GM21367 (cell line): ENCODE measurements around the gene GALNT1.

Experiments used
- ATAC-seq: cut with Tn5 transposase; IDR thresholded peaks from one replicate; pipeline ENCODE4 v1.9.1; 2021; ENCODE audit not compliant: unreplicated experiment

Gene GALNT1

DNA sequence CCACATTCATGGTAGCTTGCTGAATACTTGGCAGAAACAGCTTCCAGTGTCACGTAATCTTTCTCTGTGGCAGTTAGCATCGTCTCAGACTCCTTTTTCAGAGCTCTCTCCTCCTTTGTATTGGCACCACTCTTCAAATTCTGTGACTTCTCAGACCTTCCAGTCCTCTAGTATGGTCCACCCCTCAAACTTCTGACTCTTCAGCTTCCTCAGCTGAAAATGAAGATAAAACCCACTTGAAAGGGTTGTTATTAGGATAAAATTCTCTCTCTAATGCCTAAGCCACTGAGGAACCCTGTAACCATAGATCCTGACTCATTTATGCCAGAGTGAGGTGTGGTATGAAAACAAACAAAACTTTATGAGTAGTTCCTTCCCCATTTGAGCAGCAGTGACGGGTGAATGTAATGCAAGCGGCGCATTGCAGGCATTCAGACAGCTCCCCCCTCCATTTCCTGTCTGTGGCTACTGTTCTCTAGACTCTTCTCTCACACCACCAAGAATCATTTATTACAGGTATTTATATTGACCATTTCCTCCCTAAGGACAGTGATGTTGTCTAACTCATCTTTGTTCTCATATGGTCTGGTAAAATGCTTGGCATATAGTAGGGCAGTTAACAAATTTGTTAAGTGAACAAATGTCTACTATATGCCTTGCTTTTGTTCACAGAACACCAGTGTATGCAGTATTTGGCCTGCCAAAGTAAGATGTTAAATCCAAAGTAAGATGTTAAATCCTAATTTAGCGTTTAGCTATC lies 35.3 kb downstream of the GALNT1 start:
- peak; percentile 96 for ATAC-seq

DNA sequence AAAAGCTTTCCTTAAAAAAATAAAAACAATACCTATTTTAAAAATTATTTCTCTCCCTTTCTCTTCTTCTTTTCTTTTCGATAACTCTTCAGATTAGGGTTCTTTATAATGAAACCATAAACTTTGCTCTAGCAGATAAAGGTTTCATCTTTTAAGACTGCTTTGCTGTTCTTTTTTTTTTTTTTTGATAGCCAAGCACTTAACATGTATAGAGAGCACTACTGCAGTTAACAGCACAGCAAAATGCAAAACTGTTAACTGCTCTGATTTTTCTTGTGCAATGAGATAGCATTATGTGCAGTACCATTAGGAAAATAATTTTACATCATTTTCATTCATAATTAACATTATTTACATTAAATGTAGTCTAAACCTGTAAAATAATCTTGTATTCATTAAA lies 36.3 kb downstream of the GALNT1 start:
- ATAC-seq: no peak

DNA sequence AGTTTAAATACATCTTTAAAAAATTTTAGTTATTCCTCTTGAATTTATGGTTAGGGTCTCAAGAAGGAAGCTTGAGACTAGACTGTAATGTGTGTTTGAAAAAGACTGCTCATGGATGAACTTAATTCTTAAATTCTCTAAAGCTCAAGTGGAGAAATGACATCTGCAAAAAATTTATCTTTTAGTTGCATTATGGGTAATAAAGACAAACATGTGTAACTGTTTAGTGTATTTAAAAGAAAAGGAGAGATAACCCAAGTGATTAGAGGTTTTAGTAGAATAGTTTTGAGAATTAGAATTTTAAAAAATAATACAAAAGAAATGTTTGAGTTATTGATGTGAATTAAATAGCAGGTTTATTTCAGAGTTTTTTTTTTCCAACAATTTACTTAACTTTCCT lies 36.7 kb downstream of the GALNT1 start:
- no peak for ATAC-seq

DNA sequence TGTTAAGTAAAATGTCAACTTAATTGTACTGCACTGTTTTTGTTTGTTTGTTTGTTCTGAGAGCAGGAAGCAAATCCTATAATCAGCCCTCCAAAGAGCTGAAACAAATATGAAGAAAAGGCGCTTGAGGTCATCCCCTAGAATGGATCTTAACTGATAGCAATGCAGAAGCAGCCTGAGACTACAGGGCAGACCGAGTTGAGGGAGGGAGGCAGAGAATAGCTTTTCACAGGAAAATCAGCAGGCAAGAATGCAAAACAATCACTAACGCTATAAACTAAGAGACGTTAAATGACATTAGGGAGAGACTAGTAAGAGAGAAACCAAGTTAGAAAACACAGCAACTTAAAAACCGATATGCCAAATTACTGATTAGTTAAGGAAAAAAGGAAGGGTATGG lies 37.2 kb downstream of the GALNT1 start:
- ATAC-seq: no peak

DNA sequence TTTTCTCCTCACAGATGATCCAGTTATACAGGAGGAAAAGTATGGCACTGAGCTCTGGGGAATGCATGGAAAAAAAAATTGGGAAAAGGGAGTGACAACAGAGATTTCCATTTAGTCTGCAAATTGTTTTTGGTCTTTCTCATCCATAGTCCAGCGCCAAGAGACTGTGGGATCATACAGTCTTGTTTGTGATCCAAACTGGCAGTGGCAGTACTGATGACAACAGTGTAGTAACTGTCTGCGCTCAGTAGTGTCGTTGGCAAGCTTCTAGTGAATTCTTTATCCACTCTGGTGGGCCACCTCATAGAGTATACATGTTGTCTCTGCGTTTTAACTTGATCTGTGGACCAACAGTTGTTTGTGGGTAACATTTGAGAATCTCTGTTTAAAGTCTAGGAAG lies 37.9 kb downstream of the GALNT1 start:
- ATAC-seq: no peak

DNA sequence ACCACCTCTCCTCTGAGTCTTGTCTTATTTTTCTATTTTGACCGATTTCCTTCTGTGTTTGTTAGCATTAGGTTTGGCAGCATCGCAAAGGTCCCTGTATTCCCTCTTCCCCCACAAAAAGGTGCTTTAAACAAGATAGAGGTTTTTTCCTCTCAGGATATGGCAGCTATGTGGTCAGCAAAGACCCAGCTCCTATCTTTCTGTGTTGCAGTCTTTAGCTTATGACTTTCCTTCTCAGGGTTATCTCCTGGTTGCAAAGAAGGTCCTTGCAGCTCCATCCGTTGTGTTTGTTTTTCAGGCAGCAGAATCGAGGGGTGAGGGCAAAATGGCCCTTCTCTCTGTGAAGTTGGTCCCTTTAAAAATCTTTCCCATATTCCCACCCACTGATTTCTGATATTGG lies 38.4 kb downstream of the GALNT1 start:
- ATAC-seq: no peak

DNA sequence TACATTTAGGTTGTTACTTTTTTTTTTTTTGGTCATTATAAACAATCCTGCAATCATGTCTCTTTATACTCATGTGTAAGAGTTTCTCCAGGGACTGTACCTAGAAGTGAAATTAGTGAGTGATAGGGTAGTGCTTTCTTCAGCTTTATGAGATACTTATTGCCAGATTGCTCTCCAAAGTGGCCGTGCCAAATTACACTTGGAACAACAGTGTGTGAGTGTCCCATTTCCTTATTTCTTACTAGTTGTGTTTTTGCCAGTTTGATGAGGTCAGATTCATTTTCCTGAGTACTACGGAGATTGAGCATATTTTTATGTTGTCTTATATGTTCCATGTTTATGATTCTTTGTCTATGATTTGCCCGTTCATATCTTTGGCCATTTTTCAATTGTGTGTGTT lies 39.2 kb downstream of the GALNT1 start:
- no peak for ATAC-seq

DNA sequence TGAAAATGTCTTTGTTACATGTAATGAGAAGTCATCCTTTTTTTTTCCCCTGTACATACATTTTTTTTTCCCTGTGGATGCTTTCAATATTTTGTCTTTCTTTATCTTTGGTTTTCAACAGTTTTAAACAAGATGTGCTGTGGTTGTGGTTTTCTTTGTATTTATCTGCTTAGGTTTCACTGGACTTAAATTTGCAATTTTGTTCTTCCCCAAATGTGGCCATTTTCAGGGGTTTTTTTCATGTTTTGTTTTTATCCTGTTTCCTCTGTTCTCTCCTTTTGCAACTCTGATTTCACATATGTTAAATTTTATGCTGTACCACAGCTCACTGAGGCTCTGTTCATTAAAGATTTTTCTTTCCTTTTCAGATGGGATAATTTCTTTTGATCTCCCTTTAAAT lies 41.7 kb downstream of the GALNT1 start:
- no peak for ATAC-seq

DNA sequence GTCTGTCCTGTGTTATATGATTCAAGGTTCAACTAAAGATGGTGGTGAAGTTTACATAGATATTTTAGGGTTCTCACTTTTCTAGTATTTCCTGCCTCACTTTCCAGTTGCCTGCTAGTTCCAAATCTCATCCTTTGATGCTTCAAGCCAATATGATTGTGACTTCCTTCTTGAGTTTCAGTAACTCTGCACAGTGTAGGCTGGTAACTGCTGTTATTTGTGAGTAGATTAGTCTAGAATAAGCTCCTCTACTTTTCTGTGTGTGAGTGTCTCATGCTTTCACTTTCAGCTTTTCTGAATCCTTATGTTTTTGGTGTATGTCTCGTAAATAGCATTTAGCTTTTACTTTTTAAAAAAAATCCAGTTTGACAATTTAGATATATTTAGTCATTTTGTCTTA lies 42.6 kb downstream of the GALNT1 start:
- ATAC-seq: peak; percentile 63

DNA sequence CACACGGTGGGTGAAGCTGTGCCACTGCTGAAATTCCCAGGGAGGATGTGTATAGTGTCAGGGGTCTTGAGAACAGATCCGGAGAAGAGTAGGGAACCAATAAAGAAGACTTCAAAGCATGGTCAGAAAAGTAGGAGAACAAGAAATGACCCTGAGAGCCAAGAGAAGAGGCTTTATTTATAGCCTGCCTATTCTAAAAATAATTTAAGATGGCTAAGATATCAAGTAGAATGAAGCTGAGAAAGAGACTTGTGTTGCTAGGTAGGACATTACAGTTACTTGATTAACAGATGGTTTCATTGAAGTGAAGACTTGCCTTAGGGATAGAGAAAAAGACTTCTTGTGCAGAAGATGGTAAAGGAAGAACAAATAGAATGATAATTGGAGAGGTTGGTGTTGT lies 43.7 kb downstream of the GALNT1 start:
- ATAC-seq: no peak

DNA sequence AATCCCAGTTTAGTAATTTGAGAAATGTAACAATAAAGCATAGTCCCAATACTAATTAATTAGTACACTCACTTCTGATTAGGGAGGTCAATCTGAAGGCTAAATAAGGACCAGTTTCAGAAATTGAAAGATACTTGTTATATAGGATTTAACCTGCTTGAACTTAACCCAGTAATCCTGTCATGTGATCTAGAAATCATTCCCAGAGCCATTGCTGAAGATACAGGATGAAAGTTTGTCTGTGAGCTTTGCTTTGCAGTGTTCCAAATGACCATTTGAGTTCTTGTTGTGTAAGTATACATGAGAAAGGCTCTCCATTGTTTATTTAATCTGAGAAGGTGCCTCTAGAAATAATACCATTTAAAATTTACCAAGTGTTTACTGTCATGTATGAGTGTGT lies 52.2 kb downstream of the GALNT1 start:
- ATAC-seq: no peak

DNA sequence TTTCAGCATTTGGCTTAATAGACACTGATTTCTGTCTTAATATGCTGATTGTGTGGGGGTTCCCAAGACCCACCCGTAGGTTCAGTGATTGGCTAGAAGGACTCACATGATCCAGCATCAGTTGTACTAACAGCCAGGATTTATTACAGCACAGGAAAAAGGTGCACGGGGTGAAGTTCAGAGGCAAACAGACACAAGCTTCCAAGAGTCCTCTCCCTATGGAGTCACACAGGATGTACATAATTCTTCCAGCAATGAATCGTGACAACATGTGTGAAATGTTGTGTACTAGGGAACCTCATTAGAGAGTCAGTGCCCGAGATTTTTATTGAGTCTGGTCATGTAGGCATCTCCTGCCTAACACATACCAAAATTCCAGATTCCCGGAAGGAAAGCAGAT lies 52.8 kb downstream of the GALNT1 start:
- ATAC-seq: no peak

DNA sequence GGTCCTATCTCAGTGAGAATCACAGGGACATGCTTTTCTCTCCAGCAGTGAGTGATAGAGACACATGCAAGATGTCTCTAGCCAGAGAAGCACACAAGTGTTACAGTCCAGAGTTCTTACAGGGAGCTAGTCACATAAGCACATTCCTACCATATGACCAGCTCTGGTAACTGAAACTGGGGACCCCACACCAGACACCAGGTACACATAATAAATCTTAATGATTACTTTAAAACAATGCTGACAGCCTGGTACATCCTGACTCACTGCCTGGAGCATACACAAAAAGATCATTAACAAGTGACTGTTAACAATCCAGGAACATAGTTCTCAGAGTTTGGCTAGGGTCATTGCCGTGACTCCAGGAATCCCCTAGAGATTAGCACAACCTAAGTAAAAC lies 53.6 kb downstream of the GALNT1 start:
- no peak for ATAC-seq

DNA sequence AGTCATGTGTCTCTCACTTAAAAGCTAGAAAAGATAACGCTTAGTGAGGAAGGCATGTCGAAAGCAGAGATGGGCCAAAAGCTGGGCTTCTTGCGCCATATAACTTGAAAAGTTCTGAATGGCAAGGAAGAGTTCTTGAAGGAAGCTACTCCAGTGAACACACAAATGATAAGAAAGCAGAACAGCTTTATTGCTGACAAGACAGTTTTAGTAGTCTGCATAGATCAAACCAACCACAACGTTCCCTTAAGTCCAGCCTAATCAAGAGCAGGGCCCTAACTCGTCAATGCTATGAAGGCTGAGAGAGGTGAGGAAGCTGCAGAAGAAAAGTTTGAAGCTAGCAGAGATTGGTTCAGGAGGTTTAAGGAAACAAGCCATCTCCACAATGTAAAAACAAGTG lies 55.7 kb downstream of the GALNT1 start:
- no peak for ATAC-seq

DNA sequence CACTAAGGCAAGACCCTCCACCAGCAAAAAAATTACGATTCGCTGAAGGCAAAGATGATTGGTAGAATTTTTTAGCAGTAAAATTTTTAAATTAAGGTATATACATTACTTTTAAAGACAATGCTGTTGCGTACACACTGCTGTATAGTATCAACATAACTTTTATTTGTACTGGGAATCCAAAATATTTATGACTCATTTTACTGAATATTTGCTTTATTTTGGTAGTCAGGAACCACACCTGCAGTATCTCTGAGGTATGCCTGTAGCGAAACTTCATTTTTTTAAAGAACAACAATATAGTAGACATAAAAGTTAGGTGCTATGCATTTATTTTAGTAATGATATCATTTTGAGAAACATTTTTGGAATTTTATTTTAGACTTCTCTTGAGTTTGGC lies 57.8 kb downstream of the GALNT1 start:
- ATAC-seq: no peak

DNA sequence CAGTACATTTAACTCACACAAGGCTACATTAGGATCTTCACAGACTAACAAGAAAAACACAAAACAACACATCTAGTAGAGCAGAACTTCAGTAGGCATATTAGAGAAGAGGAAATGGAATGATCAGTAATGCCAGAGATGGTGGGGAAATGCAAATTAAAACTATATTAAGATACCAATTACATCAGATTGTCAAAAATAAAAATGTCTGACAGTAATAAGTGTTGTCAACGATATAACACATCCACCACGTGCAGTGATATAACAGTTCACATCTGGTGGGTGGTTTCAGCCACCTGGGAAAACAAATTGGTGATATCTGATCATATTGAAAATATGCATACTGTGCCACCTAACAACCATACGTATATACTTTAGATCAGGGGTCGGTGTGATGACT lies 59.9 kb downstream of the GALNT1 start:
- no peak for ATAC-seq

DNA sequence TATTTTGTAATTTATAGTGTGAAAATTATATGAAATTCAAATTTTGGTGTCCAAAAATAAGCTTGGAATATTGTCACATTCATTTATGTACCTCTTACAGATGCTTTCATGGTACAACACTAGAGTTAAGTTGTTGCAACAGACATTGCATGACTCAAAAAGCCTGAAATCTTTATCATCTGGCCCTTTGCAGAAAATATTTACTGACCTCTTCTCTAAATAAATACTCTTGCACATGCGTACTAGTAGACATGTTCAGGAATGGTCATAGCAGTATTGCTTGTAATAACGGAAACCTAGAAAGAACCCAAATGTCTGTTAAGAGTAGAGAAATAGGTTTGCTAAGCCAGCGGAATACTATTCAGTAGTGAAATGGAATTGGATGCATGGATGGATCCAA lies 60.4 kb downstream of the GALNT1 start:
- no peak for ATAC-seq

DNA sequence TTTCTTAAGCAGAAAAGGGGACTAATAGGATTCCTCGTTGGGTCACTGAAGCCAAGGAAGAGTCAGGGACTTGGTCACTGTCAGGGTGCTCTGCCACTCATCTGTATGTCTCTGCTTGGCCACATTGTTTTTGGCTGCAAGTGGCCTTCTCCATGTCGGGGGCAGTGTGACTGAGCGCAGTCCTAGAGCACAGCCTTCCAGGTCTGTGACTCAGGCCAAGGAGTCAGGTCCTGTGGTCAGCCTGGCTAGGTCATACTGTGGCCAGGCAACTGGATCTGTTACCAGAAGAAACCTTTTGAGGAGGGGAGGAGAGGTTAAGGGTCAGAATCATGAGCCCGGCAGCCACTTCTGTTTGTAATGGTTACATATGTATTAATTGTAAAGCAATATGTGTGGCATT lies 61.3 kb downstream of the GALNT1 start:
- no peak for ATAC-seq

DNA sequence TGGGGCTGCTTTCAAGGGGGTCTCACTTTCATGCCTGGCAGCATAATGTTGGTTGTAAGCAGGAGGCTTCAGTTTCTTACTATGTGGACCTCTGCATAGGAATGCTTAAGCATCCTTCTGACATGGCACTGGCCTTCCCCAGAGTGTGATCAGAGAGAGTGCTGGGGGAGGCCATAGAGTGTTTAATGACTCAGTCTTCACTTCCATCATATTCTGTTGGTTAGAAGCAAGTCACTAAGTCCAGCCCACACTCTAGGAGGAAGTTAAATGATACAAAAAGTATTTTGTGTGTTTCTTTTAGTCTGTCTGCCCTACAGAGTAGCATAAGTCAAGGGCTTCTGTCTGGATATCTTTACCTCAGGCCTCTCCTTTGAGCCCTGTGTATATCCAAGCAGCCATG lies 64.9 kb downstream of the GALNT1 start:
- no peak for ATAC-seq

DNA sequence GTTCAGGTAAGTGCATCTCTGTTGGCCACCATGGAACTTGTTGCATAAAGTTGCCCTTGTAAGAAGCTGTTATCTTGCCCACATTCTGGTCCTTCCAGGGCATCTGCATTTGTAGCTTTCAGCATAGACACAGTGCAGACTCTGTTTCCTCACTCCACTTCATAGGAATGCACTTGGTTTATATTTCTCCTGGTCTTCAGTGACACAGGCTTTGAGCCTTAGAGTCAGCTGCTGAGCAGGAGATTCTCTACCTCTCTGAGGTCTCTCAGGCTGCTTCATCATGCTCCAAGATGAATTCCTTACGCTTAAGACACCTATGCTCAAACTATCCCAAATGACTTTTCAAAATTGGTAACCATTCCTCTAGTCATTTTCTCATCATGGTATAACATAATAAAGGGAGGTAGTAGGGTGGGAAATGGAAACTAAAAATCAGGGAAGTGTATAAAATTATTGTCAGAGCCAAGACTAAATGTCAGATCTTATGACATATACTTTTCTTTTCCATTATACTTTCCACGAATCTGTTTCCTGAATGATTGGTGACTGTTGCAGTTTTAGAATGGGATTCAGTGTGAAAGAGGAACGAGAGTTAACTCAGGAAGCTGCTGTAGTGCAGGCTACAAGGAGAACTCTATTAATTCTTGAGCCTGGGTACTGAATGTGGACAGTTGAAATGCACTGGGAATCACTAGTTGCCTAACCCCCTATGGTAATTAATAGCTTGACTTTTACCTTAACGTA lies 72.0 kb downstream of the GALNT1 start:
- no peak for ATAC-seq

DNA sequence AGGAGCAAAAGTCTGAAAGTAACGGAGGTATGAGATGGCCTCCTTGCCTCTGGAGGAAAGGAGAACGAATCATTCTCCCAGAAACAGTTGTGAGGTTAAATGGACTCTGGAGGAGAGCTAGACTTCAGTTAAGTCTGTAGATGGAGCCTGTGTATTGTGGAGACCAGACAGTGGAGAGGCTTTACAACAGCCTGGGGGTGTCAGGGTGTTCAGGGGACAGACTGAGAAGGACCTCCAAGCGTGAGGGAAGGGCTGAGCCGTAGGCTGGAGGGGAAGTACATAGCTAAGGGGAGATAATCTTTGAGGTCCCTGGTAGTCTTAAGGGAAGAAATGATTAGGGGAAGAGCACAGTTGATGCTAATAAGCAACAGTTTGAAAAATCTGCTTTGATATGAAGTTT lies 76.6 kb downstream of the GALNT1 start:
- no peak for ATAC-seq

DNA sequence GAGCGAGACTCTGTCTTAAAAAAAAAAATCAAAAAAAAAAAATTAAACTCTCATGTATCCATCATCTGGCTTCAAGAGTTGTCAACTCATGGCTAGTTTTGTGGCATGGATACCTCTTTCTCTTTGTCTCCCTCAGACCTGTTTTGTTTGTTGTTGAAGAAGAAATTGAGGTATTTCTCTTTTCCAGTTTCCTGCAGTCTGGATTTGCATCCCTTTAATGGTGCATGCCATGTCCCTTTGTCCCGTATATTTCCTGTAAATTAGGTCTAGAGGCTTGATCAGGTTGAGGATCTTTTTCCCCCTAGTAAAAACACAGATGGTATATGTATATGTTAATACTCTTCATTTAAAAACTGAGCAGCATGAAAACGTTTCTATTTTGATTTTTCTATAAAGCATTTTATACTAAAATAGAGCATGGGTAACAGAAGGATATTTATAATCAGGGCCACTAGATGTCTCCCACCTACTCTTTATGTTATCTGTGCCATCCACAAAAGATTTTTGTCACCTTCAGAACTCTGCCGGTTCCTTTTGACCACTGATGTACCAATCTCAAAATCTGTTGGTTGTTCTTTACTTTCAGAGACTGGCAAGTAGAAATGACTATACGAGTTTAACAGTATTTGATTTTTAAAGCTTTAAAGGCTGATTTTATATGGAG lies 80.1 kb downstream of the GALNT1 start:
- ATAC-seq: no peak
